Uterus (tissue), 4 donors: ENCODE measurements around the gene CAPS. TPM values are rescaled to one million over a fixed set of nuclear protein-coding genes. Genes with fewer than 3 reads are reported as not detected.
A peak's percentile ranks its signal among the peaks of the same experiment; 100 is the strongest.

Experiments used
- DNase-seq, 2 donors: peaks; one replicate each; pipeline ENCODE4 v3.0.0-alpha.2; 2019 to 2020
- H3K27ac ChIP-seq, 2 donors: fragments of 200-600 bp; sonication (generic); 1 replicate in 1 of 2; 2 replicates in 1 of 2; pipeline ENCODE4 v1.5.1; 2016 to 2018
- H3K27me3 ChIP-seq, 2 donors: fragments of 200-600 bp; sonication (generic); one replicate each; pipeline ENCODE4 v1.5.1; 2018 to 2019; ENCODE audit warnings: control low read depth in 1 of 2
- H3K36me3 ChIP-seq, 2 donors: fragments of 200-600 bp; sonication (generic); one replicate each; pipeline ENCODE4 v1.5.1; 2019; ENCODE audit warnings: control low read depth in 1 of 2
- H3K4me1 ChIP-seq, 2 donors: fragments of 200-600 bp; sonication (generic); one replicate each; pipeline ENCODE4 v1.5.1; 2018 to 2019; ENCODE audit warnings: control low read depth in 1 of 2
- H3K4me3 ChIP-seq, 2 donors: fragments of 200-600 bp; sonication (generic); 1 replicate in 1 of 2; 2 replicates in 1 of 2; pipeline ENCODE4 v1.5.1; 2018 to 2019; ENCODE audit warnings: mild to moderate bottlenecking in 1 of 2
- H3K9me3 ChIP-seq, 2 donors: fragments of 200-600 bp; sonication (generic); one replicate each; pipeline ENCODE4 v1.5.1; 2019; ENCODE audit warnings: control low read depth in 1 of 2
- CTCF ChIP-seq, 4 experiments: fragments of 200-600 bp in 2 of 4; fragments of 450-650 bp in 2 of 4; sonication (generic) in 2 of 4; IDR thresholded peaks; one replicate each; pipeline ENCODE4 v1.5.1; 2016 to 2019; ENCODE audit warnings: antibody characterized with exemption in 4 of 4, mild to moderate bottlenecking in 2 of 4, moderate library complexity in 1 of 4
- POLR2A ChIP-seq, 2 donors: fragments of 450-650 bp; IDR thresholded peaks; one replicate each; pipeline ENCODE4 v1.6.1; 2016; ENCODE audit warnings: antibody characterized with exemption in 2 of 2, mild to moderate bottlenecking in 1 of 2, moderate library complexity in 1 of 2
- intact Hi-C: fragments of 100-400 bp; cut with DNase I; formaldehyde crosslinking; loops from one replicate; pipeline ENCODE4 v1.15.1; 2023; ENCODE audit warnings: low total_unique reads
- total RNA-seq, 4 donors: library from RNA; depleted of rRNA in 3 of 4; stranded (reverse); fragments of >200 nt in 3 of 4; gene quantifications; one replicate each; pipeline versions ENCODE4 v1.1.0 to v1.2.4, GENCODE V29; 2014 to 2023
- donor health status: DM: yes; HTN: yes; CAD: no.

CAPS gene
- total RNA-seq, 4 donors from 2014 or later, result 2.0 to 48.7 (median 12.4) TPM

- H3K27me3 ChIP-seq, result no peaks in the 10 kb centered on the region
- TF ChIP-seq POLR2A (IDR thresholded peaks at IDR 0.05) (no peak), CTCF (IDR thresholded peaks at IDR 0.05) (no peak)
- H3K4me1 ChIP-seq, result peaks cover 20 to 33% of the 10 kb centered on the region in 2 donors
- H3K36me3 ChIP-seq, result no peaks in the 10 kb centered on the region
- peak overlapping the region; percentile 75 to 87 for H3K27ac ChIP-seq
- H3K4me3 ChIP-seq, result no peak overlapping the region
- H3K9me3 ChIP-seq, result no peaks in the 10 kb centered on the region
- no peak for DNase-seq
- intact Hi-C loops, result no loop called here
Measured at GRCh38 chr19:5935473-5936291, 21.6 kb downstream of the CAPS start.

- no peak for DNase-seq
- Histone ChIP-seq H3K27me3 (no peaks in the 10 kb centered on the region), H3K36me3 (no peaks in the 10 kb centered on the region), H3K27ac (peak overlapping the region; percentile 75 to 87), H3K9me3 (no peaks in the 10 kb centered on the region), H3K4me1 (peaks cover 20 to 33% of the 10 kb centered on the region in 2 donors), H3K4me3 (no peak overlapping the region)
- TF ChIP-seq POLR2A (IDR thresholded peaks at IDR 0.05) (no peak), CTCF (IDR thresholded peaks at IDR 0.05) (no peak)
- intact Hi-C loops, result no loop called here
Measured at GRCh38 chr19:5936292-5936592, 22.2 kb downstream of the CAPS start.

- no peak overlapping the region for H3K27ac ChIP-seq
- H3K4me3 ChIP-seq, result no peak overlapping the region
- no peak for DNase-seq
- H3K4me1 ChIP-seq, result peaks cover 20 to 33% of the 10 kb centered on the region in 2 donors
- intact Hi-C loops, result no loop called here
- H3K36me3 ChIP-seq, result no peaks in the 10 kb centered on the region
- H3K9me3 ChIP-seq, result no peaks in the 10 kb centered on the region
- TF ChIP-seq POLR2A (IDR thresholded peaks at IDR 0.05), result no peak
- H3K27me3 ChIP-seq, result no peaks in the 10 kb centered on the region
Measured at GRCh38 chr19:5937550-5937949, 23.5 kb downstream of the CAPS start.

GRCh38 chr19:5940260-5941208, 26.5 kb downstream of the CAPS start:
- Histone ChIP-seq H3K27ac (no peak overlapping the region), H3K4me1 (peaks cover 6 to 11% of the 10 kb centered on the region in 2 donors), H3K27me3 (no peaks in the 10 kb centered on the region), H3K36me3 (no peaks in the 10 kb centered on the region), H3K9me3 (no peaks in the 10 kb centered on the region), H3K4me3 (no peak overlapping the region)
- TF ChIP-seq CTCF (IDR thresholded peaks at IDR 0.05), result no peak
- TF ChIP-seq POLR2A (IDR thresholded peaks at IDR 0.05), result no peak
- DNase-seq, result no peak
- intact Hi-C loops, result no loop called here

- H3K9me3 ChIP-seq, result no peaks in the 10 kb centered on the region
- TF ChIP-seq POLR2A (IDR thresholded peaks at IDR 0.05), result no peak
- no peak for TF ChIP-seq CTCF (IDR thresholded peaks at IDR 0.05)
- intact Hi-C loops, result no loop called here
- H3K4me1 ChIP-seq, result no peaks in the 10 kb centered on the region
- no peaks in the 10 kb centered on the region for H3K36me3 ChIP-seq
- no peak for DNase-seq
- H3K4me3 ChIP-seq, result no peak overlapping the region
- no peaks in the 10 kb centered on the region for H3K27me3 ChIP-seq
- peak overlapping the region in 1 of 2 donors; percentile 6 for H3K27ac ChIP-seq
Measured at GRCh38 chr19:5941673-5942072, 27.6 kb downstream of the CAPS start.
